ENCODE results near the gene SLN. TPM values are rescaled to one million over a fixed set of nuclear protein-coding genes. Genes with fewer than 3 reads are reported as not detected.

SLN gene
- total and polyA plus RNA-seq, 2 donors (not counting 3 experiments of a cell fraction or from before 2014, with no cell fraction given) = 0.25 TPM; not detected in 1

- intact Hi-C loops (cut with micrococcal nuclease) (no loop called here), dilution Hi-C loops (cut with MboI; ENCODE audit: extremely low pct_ligation_motif_present, low sequenced_read_pairs) (no loop called here)
- TF ChIP-seq GATA2 (IDR thresholded peaks at IDR 0.05; ENCODE audit: insufficient read depth, insufficient read length, low read depth, low read length) (no peak), JUN (IDR thresholded peaks at IDR 0.05; ENCODE audit: borderline replicate concordance, insufficient read depth, insufficient read length, low read depth) (no peak), MAX (IDR thresholded peaks at IDR 0.05; ENCODE audit: insufficient read depth, insufficient read length) (no peak), POLR2AphosphoS5 (IDR thresholded peaks at IDR 0.05; ENCODE audit: insufficient read depth, low read depth, low read length) (no peak), POLR2A (IDR thresholded peaks at IDR 0.05; ENCODE audit: low read depth, low read length) (no peak), CTCF (IDR thresholded peaks at IDR 0.05; ENCODE audit: extremely low read depth in 1 of 2, insufficient read depth in 1 of 2, low read depth in 1 of 2, low read length in 2 of 2) (no peak), MYC (IDR thresholded peaks at IDR 0.05; ENCODE audit: low read depth, low read length) (no peak), EZH2 (IDR thresholded peaks at IDR 0.05; ENCODE audit: borderline replicate concordance, low read depth, low read length, severe bottlenecking) (no peak), FOS (IDR thresholded peaks at IDR 0.05; ENCODE audit: borderline replicate concordance, insufficient read depth, low read length) (no peak)
- Histone ChIP-seq H3K27ac (ENCODE audit: insufficient read depth, low read depth, low read length) (no peak overlapping the region), H3K36me3 (ENCODE audit: control insufficient read depth in 2 of 2, extremely low read depth in 1 of 2, insufficient read depth in 2 of 2, low read length in 2 of 2) (no peaks in the 10 kb centered on the region), H3K9me3 (replicated peaks; ENCODE audit: control insufficient read depth, insufficient read depth, low read length) (no peaks in the 10 kb centered on the region), H4K20me1 (replicated peaks; ENCODE audit: control insufficient read depth, extremely low read depth, insufficient read depth, low read length) (no peaks in the 10 kb centered on the region), H3K4me3 (replicated peaks in 1 of 3; ENCODE audit: insufficient read depth in 1 of 3, low read depth in 1 of 3, low read length in 3 of 3) (no peak overlapping the region), H3K9ac (replicated peaks; ENCODE audit: extremely low read depth, insufficient read depth, low read length) (no peak overlapping the region), H3K9me1 (replicated peaks; ENCODE audit: control insufficient read depth, extremely low read depth, insufficient read depth, low read length) (no peaks in the 10 kb centered on the region), H3K79me2 (ENCODE audit: control insufficient read depth, insufficient read depth, low read length) (no peaks in the 10 kb centered on the region), H3K27me3 (ENCODE audit: control insufficient read depth in 2 of 2, insufficient read depth in 2 of 2, low read length in 2 of 2) (no peaks in the 10 kb centered on the region), H3K4me2 (ENCODE audit: insufficient read depth, low read length) (no peak overlapping the region), H3K4me1 (ENCODE audit: control insufficient read depth, extremely low read depth, insufficient read depth, low read length) (no peaks in the 10 kb centered on the region), H2AFZ (ENCODE audit: low read depth, low read length) (no peak overlapping the region)
- BruUV-seq (replicated peaks) = no TSS peak
- DNase-seq (ENCODE audit: low read depth, low spot score) (no peak), FAIRE-seq (no peak)
- ChIA-PET CTCF (interaction anchor here (1.1 to 1.6 kb wide), 3 partner anchors 8 to 252 kb away, joined by 4 to 5 read pairs (median 4); no protein-coding TSS in a partner anchor), POLR2A (no interaction called here)
Measured at GRCh38 chr11:107665018-107665417, 46.8 kb downstream of the SLN start.

Data from endothelial cell of umbilical vein (primary cell).